Mesenchymal stem cell (in vitro differentiated cells and primary cell): Measurements from ENCODE around the gene DENND1B.
A peak's percentile ranks its signal among the peaks of the same experiment; 100 is the strongest.

ENCODE experiments used
- DNase-seq: peaks from one replicate; pipeline ENCODE4 v3.0.0-alpha.2; 2013
- H2AFZ ChIP-seq: one replicate; pipeline ENCODE4 v1.6.1; 2013; ENCODE audit warnings: low read depth, mild to moderate bottlenecking, control low read depth, inconsistent platforms, low read length, moderate library complexity
- H2AK5ac ChIP-seq: 2 replicates; pipeline ENCODE4 v1.6.1; 2013; ENCODE audit warnings: low read length, moderate library complexity, mild to moderate bottlenecking, inconsistent platforms; ENCODE audit not compliant: severe bottlenecking
- H2BK120ac ChIP-seq: one replicate; pipeline ENCODE4 v1.6.1; 2013; ENCODE audit warnings: low read depth, mild to moderate bottlenecking, inconsistent platforms, low read length, moderate library complexity
- H2BK12ac ChIP-seq, 2 experiments: one replicate each; pipeline ENCODE4 v1.6.1; 2013; ENCODE audit warnings: inconsistent platforms in 2 of 2, low read length in 2 of 2, mild to moderate bottlenecking in 2 of 2, moderate library complexity in 2 of 2, control low read depth in 1 of 2
- H2BK15ac ChIP-seq: one replicate; pipeline ENCODE4 v1.6.1; 2013; ENCODE audit warnings: mild to moderate bottlenecking, low read depth, inconsistent platforms; ENCODE audit not compliant: poor library complexity, severe bottlenecking
- H2BK5ac ChIP-seq: 2 replicates; pipeline ENCODE4 v1.6.1; 2013; ENCODE audit warnings: low read depth, mild to moderate bottlenecking, low read length, control low read depth, inconsistent platforms; ENCODE audit not compliant: poor library complexity, severe bottlenecking
- H3K14ac ChIP-seq, 2 experiments: one replicate each; pipeline ENCODE4 v1.6.1; 2013; ENCODE audit warnings: inconsistent platforms in 2 of 2, low read length in 2 of 2, control low read depth in 1 of 2, mild to moderate bottlenecking in 1 of 2, moderate library complexity in 1 of 2
- H3K18ac ChIP-seq, 2 experiments: one replicate each; pipeline ENCODE4 v1.6.1; 2013; ENCODE audit warnings: inconsistent platforms in 2 of 2, low read length in 2 of 2, control low read depth in 1 of 2, low read depth in 1 of 2, mild to moderate bottlenecking in 1 of 2
- H3K23ac ChIP-seq, 2 experiments: one replicate each; pipeline ENCODE4 v1.6.1; 2013; ENCODE audit warnings: inconsistent platforms in 2 of 2, low read length in 2 of 2, mild to moderate bottlenecking in 2 of 2, moderate library complexity in 2 of 2, control low read depth in 1 of 2
- H3K27ac ChIP-seq: 2 replicates; pipeline ENCODE4 v1.5.1; 2013; ENCODE audit warnings: mild to moderate bottlenecking, moderate library complexity, low read length, control low read depth, inconsistent platforms; ENCODE audit not compliant: poor library complexity, severe bottlenecking
- H3K27me3 ChIP-seq, 2 experiments: 2 replicates each; pipeline versions ENCODE4 v1.6.1 to v1.7.0; 2013; ENCODE audit warnings: low read length in 2 of 2, mild to moderate bottlenecking in 2 of 2, moderate library complexity in 2 of 2, control low read depth in 1 of 2, inconsistent platforms in 1 of 2; ENCODE audit not compliant: control insufficient read depth in 1 of 2, insufficient read depth in 1 of 2
- H3K36me3 ChIP-seq, 2 experiments: 2 replicates each; pipeline versions ENCODE4 v1.6.1 to v1.7.0; 2013; ENCODE audit warnings: low read length in 2 of 2, control low read depth in 1 of 2, inconsistent platforms in 1 of 2, low read depth in 1 of 2, mild to moderate bottlenecking in 1 of 2; ENCODE audit not compliant: insufficient read depth in 2 of 2, control insufficient read depth in 1 of 2
- H3K4ac ChIP-seq, 2 experiments: one replicate each; pipeline ENCODE4 v1.6.1; 2013; ENCODE audit warnings: inconsistent platforms in 2 of 2, low read length in 2 of 2, mild to moderate bottlenecking in 2 of 2, moderate library complexity in 2 of 2, control low read depth in 1 of 2, low read depth in 1 of 2
- H3K4me1 ChIP-seq: 2 replicates; pipeline ENCODE4 v1.6.1; 2013; ENCODE audit warnings: low read depth, low read length, control low read depth; ENCODE audit not compliant: control insufficient read depth, insufficient read depth
- H3K4me2 ChIP-seq: 2 replicates; pipeline ENCODE4 v1.6.1; 2013; ENCODE audit warnings: low read length, mild to moderate bottlenecking, inconsistent platforms; ENCODE audit not compliant: poor library complexity, severe bottlenecking
- H3K4me3 ChIP-seq, 2 experiments: 2 replicates each; pipeline versions ENCODE4 v1.5.1 to v1.7.0; 2013; ENCODE audit warnings: low read length in 2 of 2, mild to moderate bottlenecking in 2 of 2, control low read depth in 1 of 2, low read depth in 1 of 2; ENCODE audit not compliant: insufficient read depth in 1 of 2
- H3K79me1 ChIP-seq: replicated peaks from 2 replicates; pipeline ENCODE4 v1.6.1; 2013; ENCODE audit warnings: mild to moderate bottlenecking, control low read depth, low read length, inconsistent platforms; ENCODE audit not compliant: poor library complexity, severe bottlenecking
- H3K9ac ChIP-seq: 2 replicates; pipeline ENCODE4 v1.7.0; 2013; ENCODE audit warnings: mild to moderate bottlenecking, low read length, moderate library complexity
- H3K9me3 ChIP-seq: 2 replicates; pipeline ENCODE4 v1.7.0; 2013; ENCODE audit warnings: mild to moderate bottlenecking, low read length; ENCODE audit not compliant: control insufficient read depth
- H4K8ac ChIP-seq: one replicate; pipeline ENCODE4 v1.6.1; 2013; ENCODE audit warnings: inconsistent platforms, mild to moderate bottlenecking, low read length, moderate library complexity
- H4K91ac ChIP-seq: one replicate; pipeline ENCODE4 v1.6.1; 2013; ENCODE audit warnings: mild to moderate bottlenecking, low read length, inconsistent platforms
- WGBS: methylation state at CpG from one replicate; pipeline ENCODE4 v1.1.7; 2013; ENCODE audit warnings: mixed read lengths; 5-methylcytosine and 5-hydroxymethylcytosine counted together

The DENND1B gene

GRCh38 chr1:197744979-197745378 is 30.3 kb downstream of the DENND1B start:
- 38% methylated on average over 1 of the region's 1 CpG for WGBS
- Histone ChIP-seq H3K4me1 (no peaks in the 10 kb centered on the region), H3K9ac (no peak overlapping the region), H3K36me3 (no peaks in the 10 kb centered on the region), H3K9me3 (peaks cover 3% of the 10 kb centered on the region), H3K27me3 (no peaks in the 10 kb centered on the region), H3K27ac (no peak overlapping the region), H3K4me2 (no peak overlapping the region), H3K79me1 (peaks cover 26% of the 10 kb centered on the region), H3K14ac (no peak overlapping the region), H2BK5ac (no peak overlapping the region), H2BK120ac (no peak overlapping the region), H2BK15ac (no peak overlapping the region), H3K4ac (no peak overlapping the region), H3K18ac (no peak overlapping the region), H3K23ac (no peak overlapping the region), H2AFZ (no peak overlapping the region), H4K91ac (peak overlapping the region; percentile 27), H3K4me3 (no peak overlapping the region), H4K8ac (no peak overlapping the region), H2AK5ac (no peak overlapping the region), H2BK12ac (no peak overlapping the region)
- no peak for DNase-seq

DNA sequence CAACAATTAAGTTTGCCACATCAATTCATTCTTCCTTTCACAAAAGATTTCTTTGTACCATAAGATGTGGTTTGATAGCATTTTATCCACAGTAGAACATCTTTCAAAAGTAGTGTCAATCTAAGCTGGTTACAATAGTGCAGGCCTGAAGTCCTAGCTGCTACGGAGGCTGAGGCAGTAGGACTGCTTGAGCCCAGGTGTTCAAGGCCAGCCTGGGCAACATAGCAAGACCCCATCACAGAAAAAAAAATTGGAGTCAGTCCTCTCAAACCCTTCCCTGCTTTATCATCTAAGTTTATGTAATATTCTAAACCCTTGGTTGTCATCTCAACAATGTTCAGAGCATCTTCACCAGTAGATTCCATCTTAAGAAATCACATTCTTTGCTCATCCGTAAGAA is 31.7 kb downstream of the DENND1B start:
- Histone ChIP-seq H3K9ac (no peak overlapping the region), H2BK15ac (no peak overlapping the region), H3K36me3 (no peaks in the 10 kb centered on the region), H2AK5ac (no peak overlapping the region), H2BK5ac (no peak overlapping the region), H2BK120ac (no peak overlapping the region), H3K4me1 (no peaks in the 10 kb centered on the region), H3K27ac (no peak overlapping the region), H3K79me1 (peaks cover 25% of the 10 kb centered on the region), H3K27me3 (no peaks in the 10 kb centered on the region), H3K18ac (no peak overlapping the region), H2AFZ (no peak overlapping the region), H4K8ac (no peak overlapping the region), H2BK12ac (no peak overlapping the region), H3K4me2 (no peak overlapping the region), H3K14ac (no peak overlapping the region), H3K4ac (no peak overlapping the region), H3K4me3 (no peak overlapping the region), H4K91ac (no peak overlapping the region), H3K23ac (no peak overlapping the region), H3K9me3 (peaks cover 3% of the 10 kb centered on the region)
- 97% methylated on average over 2 of the region's 2 CpGs for WGBS
- no peak for DNase-seq

DNA sequence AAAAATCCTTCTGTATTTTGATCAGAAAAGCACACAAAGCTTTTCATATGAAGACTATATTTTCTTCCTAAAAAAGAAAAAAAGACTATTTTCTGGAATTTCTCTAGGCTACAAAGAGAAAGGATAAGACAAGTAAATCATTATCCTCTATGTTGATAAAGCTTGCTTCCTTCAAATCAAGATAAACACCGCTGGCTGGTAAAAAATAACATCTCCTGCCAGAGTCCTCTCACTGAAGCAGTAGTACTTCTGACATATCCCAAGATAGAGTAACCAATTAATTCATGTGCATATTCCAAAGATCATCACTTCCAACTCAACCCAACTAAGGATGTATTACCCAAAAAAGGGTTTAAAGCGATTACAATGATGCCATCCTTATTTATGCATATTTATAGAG is 34.3 kb downstream of the DENND1B start:
- no peaks in the 10 kb centered on the region for H3K36me3 ChIP-seq
- H3K23ac ChIP-seq = no peak overlapping the region
- peaks cover 20% of the 10 kb centered on the region for H3K79me1 ChIP-seq
- H3K27me3 ChIP-seq = no peaks in the 10 kb centered on the region
- H2BK120ac ChIP-seq = no peak overlapping the region
- H2BK12ac ChIP-seq = no peak overlapping the region
- H3K4ac ChIP-seq = no peak overlapping the region
- no peak overlapping the region for H3K4me3 ChIP-seq
- no peak overlapping the region for H3K27ac ChIP-seq
- no peak overlapping the region for H3K14ac ChIP-seq
- no peak overlapping the region for H3K18ac ChIP-seq
- no peaks in the 10 kb centered on the region for H3K4me1 ChIP-seq
- H3K9ac ChIP-seq = no peak overlapping the region
- no peak overlapping the region for H2BK5ac ChIP-seq
- no peak overlapping the region for H3K4me2 ChIP-seq
- peaks cover 3% of the 10 kb centered on the region for H3K9me3 ChIP-seq
- H2AK5ac ChIP-seq = no peak overlapping the region
- no peak for DNase-seq
- H4K8ac ChIP-seq = no peak overlapping the region
- WGBS = 97% methylated on average over 1 of the region's 2 CpGs
- H2AFZ ChIP-seq = no peak overlapping the region
- H4K91ac ChIP-seq = no peak overlapping the region
- no peak overlapping the region for H2BK15ac ChIP-seq

DNA sequence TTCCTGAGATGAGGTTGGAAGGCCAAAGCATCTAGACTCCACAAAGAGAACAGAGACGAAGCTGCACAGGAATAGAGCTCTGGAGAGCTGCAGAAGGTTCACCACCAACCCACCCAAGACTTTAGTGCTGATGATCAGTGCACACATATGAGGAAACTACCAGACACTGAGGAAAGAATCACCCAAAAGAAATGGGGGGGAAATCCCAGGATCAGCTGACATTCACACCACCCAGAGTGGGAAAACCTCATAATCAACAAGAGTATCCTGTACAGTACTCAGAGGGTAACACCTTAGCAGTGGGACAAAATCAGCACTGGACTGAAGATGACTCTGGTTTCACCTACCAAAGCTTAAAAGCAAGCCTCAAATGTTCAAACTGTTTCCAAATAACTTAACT is 36.4 kb downstream of the DENND1B start:
- no peak overlapping the region for H2BK5ac ChIP-seq
- no peak overlapping the region for H3K18ac ChIP-seq
- H3K4me3 ChIP-seq = no peak overlapping the region
- no peak overlapping the region for H3K14ac ChIP-seq
- no peaks in the 10 kb centered on the region for H3K4me1 ChIP-seq
- peaks cover 22% of the 10 kb centered on the region for H3K79me1 ChIP-seq
- 17% methylated on average over 1 of the region's 1 CpG for WGBS
- no peak overlapping the region for H2BK12ac ChIP-seq
- no peak overlapping the region for H4K91ac ChIP-seq
- no peaks in the 10 kb centered on the region for H3K36me3 ChIP-seq
- H3K4me2 ChIP-seq = no peak overlapping the region
- H4K8ac ChIP-seq = no peak overlapping the region
- no peak overlapping the region for H2BK120ac ChIP-seq
- no peak overlapping the region for H3K4ac ChIP-seq
- DNase-seq = no peak
- H3K27me3 ChIP-seq = no peaks in the 10 kb centered on the region
- no peak overlapping the region for H3K27ac ChIP-seq
- no peak overlapping the region for H2AK5ac ChIP-seq
- H3K23ac ChIP-seq = no peak overlapping the region
- H2AFZ ChIP-seq = no peak overlapping the region
- no peak overlapping the region for H3K9ac ChIP-seq
- no peak overlapping the region for H2BK15ac ChIP-seq
- no peaks in the 10 kb centered on the region for H3K9me3 ChIP-seq
